ENCODE data around the gene CD27. TPM values are rescaled to one million over a fixed set of nuclear protein-coding genes. Genes with fewer than 3 reads are reported as not detected.

Gene CD27
- total and polyA plus RNA-seq, 2 of the 13 experiments (the other 11 are each of a cell fraction or from before 2014, with no cell fraction given) = 0.12 TPM; not detected in 1

DNA sequence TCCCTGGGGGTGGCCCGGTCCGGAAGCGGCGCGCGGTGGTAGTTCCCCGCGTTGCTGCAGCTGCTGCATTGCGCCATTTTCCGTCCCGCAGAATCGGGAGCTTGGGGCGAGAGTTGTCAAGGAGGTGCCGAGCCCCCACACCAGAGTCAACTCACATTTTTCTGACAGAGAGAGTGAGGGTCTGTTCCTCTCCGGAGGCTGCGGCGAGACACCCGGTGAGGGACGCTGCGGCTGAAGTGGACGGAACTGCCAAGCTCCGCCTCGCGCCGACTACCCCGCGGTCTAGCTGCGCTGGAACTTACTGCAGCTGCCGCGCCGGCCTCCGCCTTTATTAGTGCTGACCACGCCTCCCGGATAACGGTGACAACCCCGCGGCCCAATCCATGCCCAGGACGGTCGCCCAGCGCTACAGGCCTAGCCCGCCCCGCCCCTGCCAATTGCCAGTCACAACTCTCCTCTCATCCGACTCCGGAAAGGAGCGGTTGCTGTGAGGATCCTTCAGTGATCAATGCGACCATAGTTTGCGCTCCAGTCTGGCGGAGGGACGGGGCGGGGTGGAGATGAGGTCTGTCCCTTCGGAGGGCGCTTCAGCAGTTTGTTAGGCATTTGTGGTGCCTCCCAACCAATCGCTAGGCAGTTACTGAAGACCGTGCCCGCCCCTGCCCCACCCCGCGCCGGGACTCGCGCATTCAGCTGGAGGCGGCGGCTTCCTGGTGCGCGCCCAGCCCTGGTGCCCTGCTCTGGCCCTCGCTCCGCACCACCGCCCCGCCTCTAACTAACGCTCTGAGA, 25.8 kb downstream of the CD27 start, which contains the start of gene VAMP1 (continued):
- TF ChIP-seq JARID2 (CRISPR knock-in tag; IDR thresholded peaks at IDR 0.05; ENCODE audit: insufficient replicate concordance) (peak; percentile 59), ZNF143 (CRISPR knock-in tag; IDR thresholded peaks at IDR 0.05) (no peak; the same call in 1 of the 2 replicates), ZNF251 (CRISPR knock-in tag; IDR thresholded peaks at IDR 0.05) (no peak), MED13 (CRISPR knock-in tag; IDR thresholded peaks at IDR 0.05) (no peak), NR2F1 (CRISPR knock-in tag; IDR thresholded peaks at IDR 0.05) (no peak), SRSF4 (IDR thresholded peaks at IDR 0.05; ENCODE audit: low read depth, low read length, poor library complexity, severe bottlenecking) (no peak), MTERF4 (CRISPR knock-in tag; IDR thresholded peaks at IDR 0.05) (peak; percentile 80; the same call in 1 of the 2 replicates), HHEX (CRISPR knock-in tag; IDR thresholded peaks at IDR 0.05) (no peak), SOX5 (CRISPR knock-in tag; IDR thresholded peaks at IDR 0.05; ENCODE audit: borderline replicate concordance) (peak; percentile 24; the same call in 1 of the 2 replicates), ZNF563 (CRISPR knock-in tag; IDR thresholded peaks at IDR 0.05) (peak; percentile 79; the same call in 1 of the 2 replicates), MXI1 (IDR thresholded peaks at IDR 0.05; ENCODE audit: borderline replicate concordance, low read depth, low read length) (peak; percentile 9; the same call in 1 of the 3 replicates), PATZ1 (CRISPR knock-in tag; IDR thresholded peaks at IDR 0.05) (no peak; the same call in none of the 2 replicates), SP1 (IDR thresholded peaks at IDR 0.05) (no peak), SP1 (CRISPR knock-in tag; IDR thresholded peaks at IDR 0.05) (peak; percentile 96), ZMYM3 (CRISPR knock-in tag; IDR thresholded peaks at IDR 0.05) (no peak), RCOR2 (CRISPR knock-in tag; IDR thresholded peaks at IDR 0.05) (no peak; the same call in 1 of the 2 replicates), ZNF235 (CRISPR knock-in tag; IDR thresholded peaks at IDR 0.05; ENCODE audit: borderline replicate concordance) (peak; percentile 71; the same call in 1 of the 2 replicates)
- TF ChIP-seq, protein P1, sequence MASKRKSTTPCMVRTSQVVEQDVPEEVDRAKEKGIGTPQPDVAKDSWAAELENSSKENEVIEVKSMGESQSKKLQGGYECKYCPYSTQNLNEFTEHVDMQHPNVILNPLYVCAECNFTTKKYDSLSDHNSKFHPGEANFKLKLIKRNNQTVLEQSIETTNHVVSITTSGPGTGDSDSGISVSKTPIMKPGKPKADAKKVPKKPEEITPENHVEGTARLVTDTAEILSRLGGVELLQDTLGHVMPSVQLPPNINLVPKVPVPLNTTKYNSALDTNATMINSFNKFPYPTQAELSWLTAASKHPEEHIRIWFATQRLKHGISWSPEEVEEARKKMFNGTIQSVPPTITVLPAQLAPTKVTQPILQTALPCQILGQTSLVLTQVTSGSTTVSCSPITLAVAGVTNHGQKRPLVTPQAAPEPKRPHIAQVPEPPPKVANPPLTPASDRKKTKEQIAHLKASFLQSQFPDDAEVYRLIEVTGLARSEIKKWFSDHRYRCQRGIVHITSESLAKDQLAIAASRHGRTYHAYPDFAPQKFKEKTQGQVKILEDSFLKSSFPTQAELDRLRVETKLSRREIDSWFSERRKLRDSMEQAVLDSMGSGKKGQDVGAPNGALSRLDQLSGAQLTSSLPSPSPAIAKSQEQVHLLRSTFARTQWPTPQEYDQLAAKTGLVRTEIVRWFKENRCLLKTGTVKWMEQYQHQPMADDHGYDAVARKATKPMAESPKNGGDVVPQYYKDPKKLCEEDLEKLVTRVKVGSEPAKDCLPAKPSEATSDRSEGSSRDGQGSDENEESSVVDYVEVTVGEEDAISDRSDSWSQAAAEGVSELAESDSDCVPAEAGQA (IDR thresholded peaks at IDR 0.05; ENCODE audit: low read depth) = no peak
- TF ChIP-seq, protein P1 (CRISPR knock-in tag; IDR thresholded peaks at IDR 0.05; ENCODE audit: borderline replicate concordance) = no peak; the same call in 1 of the 2 replicates
- TF ChIP-seq, protein P2, sequence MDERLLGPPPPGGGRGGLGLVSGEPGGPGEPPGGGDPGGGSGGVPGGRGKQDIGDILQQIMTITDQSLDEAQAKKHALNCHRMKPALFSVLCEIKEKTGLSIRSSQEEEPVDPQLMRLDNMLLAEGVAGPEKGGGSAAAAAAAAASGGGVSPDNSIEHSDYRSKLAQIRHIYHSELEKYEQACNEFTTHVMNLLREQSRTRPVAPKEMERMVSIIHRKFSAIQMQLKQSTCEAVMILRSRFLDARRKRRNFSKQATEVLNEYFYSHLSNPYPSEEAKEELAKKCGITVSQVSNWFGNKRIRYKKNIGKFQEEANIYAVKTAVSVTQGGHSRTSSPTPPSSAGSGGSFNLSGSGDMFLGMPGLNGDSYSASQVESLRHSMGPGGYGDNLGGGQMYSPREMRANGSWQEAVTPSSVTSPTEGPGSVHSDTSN (CRISPR knock-in tag; IDR thresholded peaks at IDR 0.05) = peak; percentile 87
